HEK293 (cell line): Measurements from ENCODE around the gene PLEKHA1.

Experiments used
- CTCF ChIA-PET: fragments of 350-600 bp; formaldehyde crosslinking; extraction: SDS; loops from one replicate; lab custom pipeline; 2021; ENCODE audit warnings: antibody characterized with exemption; lab: Yijun Ruan, JAX
- POLR2A ChIA-PET: fragments of 300-600 bp; formaldehyde crosslinking; extraction: SDS; loops from one replicate; lab custom pipeline; 2020; ENCODE audit warnings: antibody characterized with exemption, inconsistent platforms; lab: Yijun Ruan, JAX
- H3K27ac ChIP-seq: fragments of 200-500 bp; sonication (Bioruptor generic); 2 replicates; pipeline ENCODE4 v1.5.1; 2014; ENCODE audit warnings: low read depth, low read length, control low read depth, inconsistent platforms; ENCODE audit errors: extremely low read depth
- H3K36me3 ChIP-seq, 2 experiments: fragments of 200-500 bp in 1 of 2; sonication (Bioruptor generic) in 1 of 2; 1 replicate in 1 of 2; 2 replicates in 1 of 2; pipeline ENCODE4 v1.5.1; 2014 to 2017; ENCODE audit warnings: inconsistent platforms in 2 of 2, low read length in 2 of 2; ENCODE audit not compliant: control insufficient read depth in 2 of 2, insufficient read depth in 1 of 2
- H3K4me1 ChIP-seq: fragments of 200-500 bp; sonication (Bioruptor generic); 2 replicates; pipeline ENCODE4 v1.5.1; 2014; ENCODE audit warnings: mild to moderate bottlenecking, low read length, inconsistent platforms; ENCODE audit not compliant: control insufficient read depth, insufficient read depth
- H3K4me3 ChIP-seq: 2 replicates; pipeline ENCODE4 v1.5.1; 2011; ENCODE audit warnings: low read depth, mild to moderate bottlenecking, control low read depth, low read length, moderate library complexity
- H3K9me3 ChIP-seq: fragments of 200-500 bp; sonication (Bioruptor generic); 2 replicates; pipeline ENCODE4 v1.5.1; 2014; ENCODE audit warnings: low read depth, low read length, inconsistent platforms; ENCODE audit not compliant: control insufficient read depth, insufficient read depth
- SCRT1 ChIP-seq: fragments of 450-650 bp; formaldehyde crosslinking; IDR thresholded peaks from 2 replicates; pipeline ENCODE4 v1.5.1; 2016; ENCODE audit warnings: missing biosample characterization, missing genetic modification characterization, borderline replicate concordance
- ZBTB48 ChIP-seq: fragments of 450-650 bp; formaldehyde crosslinking; IDR thresholded peaks from 2 replicates; pipeline ENCODE4 v1.5.1; 2016; ENCODE audit warnings: missing biosample characterization, missing genetic modification characterization
- ZNF239 ChIP-seq: fragments of 450-650 bp; formaldehyde crosslinking; IDR thresholded peaks from 2 replicates; pipeline ENCODE4 v1.5.1; 2016; ENCODE audit warnings: missing biosample characterization, missing genetic modification characterization
- ZNF341 ChIP-seq: fragments of 450-650 bp; formaldehyde crosslinking; IDR thresholded peaks from 2 replicates; pipeline ENCODE4; 2016; ENCODE audit warnings: low read depth, missing biosample characterization, missing genetic modification characterization
- ZNF394 ChIP-seq: fragments of 450-650 bp; formaldehyde crosslinking; IDR thresholded peaks from 2 replicates; pipeline ENCODE4 v1.5.1; 2016; ENCODE audit warnings: missing biosample characterization, missing genetic modification characterization, mild to moderate bottlenecking, moderate library complexity, borderline replicate concordance
- ZNF423 ChIP-seq: fragments of 450-650 bp; formaldehyde crosslinking; IDR thresholded peaks from 2 replicates; pipeline ENCODE4 v1.5.1; 2016; ENCODE audit warnings: missing biosample characterization, missing genetic modification characterization
- ZNF654 ChIP-seq: fragments of 450-650 bp; formaldehyde crosslinking; IDR thresholded peaks from 2 replicates; pipeline ENCODE4 v1.5.1; 2016; ENCODE audit warnings: low read depth, missing biosample characterization, missing genetic modification characterization
- ZNF660 ChIP-seq: fragments of 450-650 bp; IDR thresholded peaks from 2 replicates; pipeline ENCODE4 v1.5.1; 2018; ENCODE audit warnings: missing biosample characterization, mild to moderate bottlenecking, missing genetic modification characterization
- ZNF777 ChIP-seq: fragments of 450-650 bp; formaldehyde crosslinking; IDR thresholded peaks from 2 replicates; pipeline ENCODE4 v1.5.1; 2017; ENCODE audit warnings: missing biosample characterization, missing genetic modification characterization, borderline replicate concordance
- ZNF792 ChIP-seq: fragments of 450-650 bp; formaldehyde crosslinking; IDR thresholded peaks from 2 replicates; pipeline ENCODE4 v1.5.1; 2016; ENCODE audit warnings: missing biosample characterization, missing genetic modification characterization
- TF ChIP-seq, protein P1 (sequence below): fragments of 450-650 bp; formaldehyde crosslinking; IDR thresholded peaks from 2 replicates; pipeline ENCODE4 v1.5.1; 2016; ENCODE audit warnings: missing biosample characterization, missing genetic modification characterization, low read depth
- TF ChIP-seq, protein P2 (sequence below): fragments of 450-650 bp; formaldehyde crosslinking; IDR thresholded peaks from 2 replicates; pipeline ENCODE4 v1.5.1; 2017; ENCODE audit warnings: missing biosample characterization, missing genetic modification characterization
- TF ChIP-seq, protein P3 (sequence below): fragments of 450-650 bp; formaldehyde crosslinking; IDR thresholded peaks from 2 replicates; pipeline ENCODE4 v1.5.1; 2016; ENCODE audit warnings: missing biosample characterization, missing genetic modification characterization
- TF ChIP-seq, protein P4 (sequence below): fragments of 450-650 bp; formaldehyde crosslinking; IDR thresholded peaks from 2 replicates; pipeline ENCODE4 v1.5.1; 2017; ENCODE audit warnings: missing biosample characterization, missing genetic modification characterization
- TF ChIP-seq, protein P5 (sequence below): fragments of 450-650 bp; formaldehyde crosslinking; IDR thresholded peaks from 2 replicates; pipeline ENCODE4 v1.5.0; 2017; ENCODE audit warnings: missing biosample characterization, missing genetic modification characterization, borderline replicate concordance
- TF ChIP-seq, protein P6 (sequence below): fragments of 450-650 bp; formaldehyde crosslinking; IDR thresholded peaks from 2 replicates; pipeline ENCODE4 v1.5.1; 2017; ENCODE audit warnings: missing biosample characterization, missing genetic modification characterization

PLEKHA1 gene

DNA sequence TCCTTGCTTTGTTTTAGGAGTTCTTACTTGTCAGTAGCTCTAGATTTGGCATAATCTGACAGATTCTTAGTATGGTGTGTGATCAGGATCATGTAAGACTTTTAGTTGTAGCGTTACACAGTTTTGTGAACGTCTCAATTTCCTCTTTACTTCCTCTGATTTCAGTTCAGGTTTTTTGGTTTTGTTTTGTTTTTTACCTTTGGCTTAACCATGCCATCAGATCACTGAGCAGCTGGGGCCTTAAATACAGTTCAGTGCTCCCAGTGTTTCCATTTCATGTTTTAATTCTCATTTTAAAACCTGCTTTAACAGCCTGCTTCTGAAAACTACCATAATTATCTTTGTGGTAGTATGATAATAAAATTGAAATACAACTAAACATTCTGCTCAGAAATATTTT, 52.8 kb downstream of the PLEKHA1 start (continued):
- TF ChIP-seq, protein P1, sequence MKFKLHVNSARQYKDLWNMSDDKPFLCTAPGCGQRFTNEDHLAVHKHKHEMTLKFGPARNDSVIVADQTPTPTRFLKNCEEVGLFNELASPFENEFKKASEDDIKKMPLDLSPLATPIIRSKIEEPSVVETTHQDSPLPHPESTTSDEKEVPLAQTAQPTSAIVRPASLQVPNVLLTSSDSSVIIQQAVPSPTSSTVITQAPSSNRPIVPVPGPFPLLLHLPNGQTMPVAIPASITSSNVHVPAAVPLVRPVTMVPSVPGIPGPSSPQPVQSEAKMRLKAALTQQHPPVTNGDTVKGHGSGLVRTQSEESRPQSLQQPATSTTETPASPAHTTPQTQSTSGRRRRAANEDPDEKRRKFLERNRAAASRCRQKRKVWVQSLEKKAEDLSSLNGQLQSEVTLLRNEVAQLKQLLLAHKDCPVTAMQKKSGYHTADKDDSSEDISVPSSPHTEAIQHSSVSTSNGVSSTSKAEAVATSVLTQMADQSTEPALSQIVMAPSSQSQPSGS (tag by site-specific recombination) = no peak

DNA sequence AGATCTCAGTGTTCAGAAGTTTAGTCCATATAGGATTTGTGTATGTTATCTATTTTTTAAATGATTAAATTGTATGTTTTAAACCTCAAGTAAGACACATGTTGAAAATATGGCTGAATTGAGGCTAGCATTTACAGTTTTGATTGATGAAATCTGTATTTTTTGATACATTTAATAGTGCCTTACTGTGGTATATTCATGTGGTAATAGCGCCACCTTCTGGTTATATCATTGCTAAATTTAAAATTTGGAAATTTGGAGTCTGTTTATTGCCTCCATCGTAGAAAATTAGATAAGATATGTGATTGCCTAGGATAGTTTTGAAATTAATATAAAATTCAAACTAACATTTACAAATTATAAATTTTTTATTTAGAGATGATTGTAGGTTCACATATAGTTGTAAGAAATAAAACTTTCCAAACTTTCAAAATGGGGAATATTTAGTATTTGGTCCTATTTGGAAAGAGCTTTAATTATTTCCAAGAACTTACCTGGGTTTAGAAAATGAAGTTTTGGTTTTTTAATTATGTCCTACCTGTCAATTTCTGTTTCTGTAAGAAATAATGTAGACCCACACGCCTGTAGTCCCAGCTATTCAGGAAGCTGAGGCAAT, 60.8 kb downstream of the PLEKHA1 start:
- POLR2A ChIA-PET = no interaction called here
- CTCF ChIA-PET = interaction anchor here (0.6 to 5.5 kb wide), 42 partner anchors 8 to 1531 kb away, joined by 3 to 121 read pairs (median 5); partner anchors contain the start of gene ARMS2

DNA sequence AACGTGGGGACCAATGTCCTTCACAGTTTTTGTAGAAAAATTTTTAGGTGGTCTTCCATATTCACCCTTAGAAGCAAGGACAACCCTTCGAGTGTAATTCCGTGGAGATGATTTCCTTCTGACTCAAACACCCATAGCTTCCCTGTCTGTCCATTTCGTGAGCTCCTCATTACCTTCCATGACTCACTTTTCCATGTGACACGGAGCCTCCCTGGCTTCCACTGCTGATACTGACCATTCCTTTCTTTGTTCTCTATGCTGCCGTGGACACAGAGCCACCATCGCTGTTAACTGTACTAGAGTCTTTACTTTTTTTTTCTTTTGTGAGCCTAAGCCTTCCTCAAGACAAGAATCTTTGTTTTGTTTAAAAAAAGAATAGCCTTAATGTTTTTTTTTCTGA, 67.5 kb downstream of the PLEKHA1 start:
- TF ChIP-seq, protein P2, sequence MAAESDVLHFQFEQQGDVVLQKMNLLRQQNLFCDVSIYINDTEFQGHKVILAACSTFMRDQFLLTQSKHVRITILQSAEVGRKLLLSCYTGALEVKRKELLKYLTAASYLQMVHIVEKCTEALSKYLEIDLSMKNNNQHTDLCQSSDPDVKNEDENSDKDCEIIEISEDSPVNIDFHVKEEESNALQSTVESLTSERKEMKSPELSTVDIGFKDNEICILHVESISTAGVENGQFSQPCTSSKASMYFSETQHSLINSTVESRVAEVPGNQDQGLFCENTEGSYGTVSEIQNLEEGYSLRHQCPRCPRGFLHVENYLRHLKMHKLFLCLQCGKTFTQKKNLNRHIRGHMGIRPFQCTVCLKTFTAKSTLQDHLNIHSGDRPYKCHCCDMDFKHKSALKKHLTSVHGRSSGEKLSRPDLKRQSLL = 0 out of 2 replicates have a peak, but pooled peaks have one; percentile 7
- TF ChIP-seq ZNF341 (tag by site-specific recombination) = no peak
- ChIA-PET POLR2A (interaction anchor here (1.0 kb wide), 1 partner anchor 67 kb away, joined by 4 read pairs; the partner anchor contains the start of gene PLEKHA1), CTCF (interaction anchor here (0.6 to 1.6 kb wide), 5 partner anchors 99 to 205 kb away, joined by 4 to 12 read pairs (median 5); no protein-coding TSS in a partner anchor)
- Histone ChIP-seq H3K4me1 (peaks cover 2% of the 10 kb centered on the region; the same call in 1 of the 2 replicates), H3K36me3 (no peaks in the 10 kb centered on the region), H3K27ac (no peak overlapping the region), H3K9me3 (no peaks in the 10 kb centered on the region), H3K4me3 (no peak overlapping the region)

More for the DNA sequence above, 60.8 kb downstream of the PLEKHA1 start:
- Histone ChIP-seq H3K36me3 (no peaks in the 10 kb centered on the region; a peak in 2 of 3 replicates), H3K4me3 (no peak overlapping the region), H3K27ac (no peak overlapping the region), H3K9me3 (no peaks in the 10 kb centered on the region)
- TF ChIP-seq ZNF777 (tag by site-specific recombination) (no peak), ZNF660 (tag by site-specific recombination) (0 out of 2 replicates have a peak, but pooled peaks have one; percentile 56), ZNF423 (tag by site-specific recombination) (no peak), ZNF654 (peak; percentile 81), ZNF239 (no peak)
- TF ChIP-seq, protein P3, sequence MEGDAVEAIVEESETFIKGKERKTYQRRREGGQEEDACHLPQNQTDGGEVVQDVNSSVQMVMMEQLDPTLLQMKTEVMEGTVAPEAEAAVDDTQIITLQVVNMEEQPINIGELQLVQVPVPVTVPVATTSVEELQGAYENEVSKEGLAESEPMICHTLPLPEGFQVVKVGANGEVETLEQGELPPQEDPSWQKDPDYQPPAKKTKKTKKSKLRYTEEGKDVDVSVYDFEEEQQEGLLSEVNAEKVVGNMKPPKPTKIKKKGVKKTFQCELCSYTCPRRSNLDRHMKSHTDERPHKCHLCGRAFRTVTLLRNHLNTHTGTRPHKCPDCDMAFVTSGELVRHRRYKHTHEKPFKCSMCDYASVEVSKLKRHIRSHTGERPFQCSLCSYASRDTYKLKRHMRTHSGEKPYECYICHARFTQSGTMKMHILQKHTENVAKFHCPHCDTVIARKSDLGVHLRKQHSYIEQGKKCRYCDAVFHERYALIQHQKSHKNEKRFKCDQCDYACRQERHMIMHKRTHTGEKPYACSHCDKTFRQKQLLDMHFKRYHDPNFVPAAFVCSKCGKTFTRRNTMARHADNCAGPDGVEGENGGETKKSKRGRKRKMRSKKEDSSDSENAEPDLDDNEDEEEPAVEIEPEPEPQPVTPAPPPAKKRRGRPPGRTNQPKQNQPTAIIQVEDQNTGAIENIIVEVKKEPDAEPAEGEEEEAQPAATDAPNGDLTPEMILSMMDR (tag by site-specific recombination) = 0 out of 2 replicates have a peak, but pooled peaks have one; percentile 15
- TF ChIP-seq, protein P4, sequence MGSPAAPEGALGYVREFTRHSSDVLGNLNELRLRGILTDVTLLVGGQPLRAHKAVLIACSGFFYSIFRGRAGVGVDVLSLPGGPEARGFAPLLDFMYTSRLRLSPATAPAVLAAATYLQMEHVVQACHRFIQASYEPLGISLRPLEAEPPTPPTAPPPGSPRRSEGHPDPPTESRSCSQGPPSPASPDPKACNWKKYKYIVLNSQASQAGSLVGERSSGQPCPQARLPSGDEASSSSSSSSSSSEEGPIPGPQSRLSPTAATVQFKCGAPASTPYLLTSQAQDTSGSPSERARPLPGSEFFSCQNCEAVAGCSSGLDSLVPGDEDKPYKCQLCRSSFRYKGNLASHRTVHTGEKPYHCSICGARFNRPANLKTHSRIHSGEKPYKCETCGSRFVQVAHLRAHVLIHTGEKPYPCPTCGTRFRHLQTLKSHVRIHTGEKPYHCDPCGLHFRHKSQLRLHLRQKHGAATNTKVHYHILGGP (tag by site-specific recombination) = no peak
- TF ChIP-seq, all 188 proteins: peak for 3
- no peaks in the 10 kb centered on the region for H3K4me1 ChIP-seq

DNA sequence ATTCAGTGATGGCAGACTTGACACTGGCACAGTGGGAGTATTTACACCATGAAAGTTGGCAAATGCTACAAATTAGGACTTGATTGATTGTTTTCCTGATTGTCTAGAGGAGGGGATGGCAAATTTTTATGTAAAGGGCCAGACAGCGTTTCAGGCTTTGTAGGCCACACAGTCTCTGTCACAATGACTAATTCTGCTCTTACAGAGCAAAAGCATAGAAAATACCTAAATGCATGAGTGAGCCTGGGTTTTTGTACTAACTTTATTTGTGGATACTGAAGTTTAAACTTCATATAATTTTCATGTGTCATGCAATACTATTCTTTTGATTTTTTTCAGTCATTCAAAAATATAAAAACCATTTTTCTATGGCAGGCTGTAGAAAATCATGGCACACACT, 71.0 kb downstream of the PLEKHA1 start:
- CTCF ChIA-PET = interaction anchor here (3.0 kb wide), 1 partner anchor 10 kb away, joined by 11 read pairs; no protein-coding TSS in a partner anchor
- peaks cover 2% of the 10 kb centered on the region; the same call in 1 of the 2 replicates for H3K4me1 ChIP-seq
- POLR2A ChIA-PET = no interaction called here
- no peak overlapping the region for H3K27ac ChIP-seq
- H3K4me3 ChIP-seq = no peak overlapping the region
- no peaks in the 10 kb centered on the region for H3K36me3 ChIP-seq
- no peaks in the 10 kb centered on the region for H3K9me3 ChIP-seq
- TF ChIP-seq, protein P5, sequence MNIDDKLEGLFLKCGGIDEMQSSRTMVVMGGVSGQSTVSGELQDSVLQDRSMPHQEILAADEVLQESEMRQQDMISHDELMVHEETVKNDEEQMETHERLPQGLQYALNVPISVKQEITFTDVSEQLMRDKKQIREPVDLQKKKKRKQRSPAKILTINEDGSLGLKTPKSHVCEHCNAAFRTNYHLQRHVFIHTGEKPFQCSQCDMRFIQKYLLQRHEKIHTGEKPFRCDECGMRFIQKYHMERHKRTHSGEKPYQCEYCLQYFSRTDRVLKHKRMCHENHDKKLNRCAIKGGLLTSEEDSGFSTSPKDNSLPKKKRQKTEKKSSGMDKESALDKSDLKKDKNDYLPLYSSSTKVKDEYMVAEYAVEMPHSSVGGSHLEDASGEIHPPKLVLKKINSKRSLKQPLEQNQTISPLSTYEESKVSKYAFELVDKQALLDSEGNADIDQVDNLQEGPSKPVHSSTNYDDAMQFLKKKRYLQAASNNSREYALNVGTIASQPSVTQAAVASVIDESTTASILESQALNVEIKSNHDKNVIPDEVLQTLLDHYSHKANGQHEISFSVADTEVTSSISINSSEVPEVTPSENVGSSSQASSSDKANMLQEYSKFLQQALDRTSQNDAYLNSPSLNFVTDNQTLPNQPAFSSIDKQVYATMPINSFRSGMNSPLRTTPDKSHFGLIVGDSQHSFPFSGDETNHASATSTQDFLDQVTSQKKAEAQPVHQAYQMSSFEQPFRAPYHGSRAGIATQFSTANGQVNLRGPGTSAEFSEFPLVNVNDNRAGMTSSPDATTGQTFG (tag by site-specific recombination) = no peak
- TF ChIP-seq SCRT1 (tag by site-specific recombination) (no peak), ZNF394 (tag by site-specific recombination) (no peak), ZBTB48 (tag by site-specific recombination) (no peak), ZNF792 (no peak)
- TF ChIP-seq, protein P6, sequence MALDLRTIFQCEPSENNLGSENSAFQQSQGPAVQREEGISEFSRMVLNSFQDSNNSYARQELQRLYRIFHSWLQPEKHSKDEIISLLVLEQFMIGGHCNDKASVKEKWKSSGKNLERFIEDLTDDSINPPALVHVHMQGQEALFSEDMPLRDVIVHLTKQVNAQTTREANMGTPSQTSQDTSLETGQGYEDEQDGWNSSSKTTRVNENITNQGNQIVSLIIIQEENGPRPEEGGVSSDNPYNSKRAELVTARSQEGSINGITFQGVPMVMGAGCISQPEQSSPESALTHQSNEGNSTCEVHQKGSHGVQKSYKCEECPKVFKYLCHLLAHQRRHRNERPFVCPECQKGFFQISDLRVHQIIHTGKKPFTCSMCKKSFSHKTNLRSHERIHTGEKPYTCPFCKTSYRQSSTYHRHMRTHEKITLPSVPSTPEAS (tag by site-specific recombination) = no peak
